SU-DHL-6 (cell line): ENCODE results near the gene SLC7A5.
"Not testable (repeated sequence)": the region's sequence is repeated elsewhere in the genome, so short reads cannot be mapped to it uniquely, and the experiment has no call there.

Experiments used
- H2AFZ ChIP-seq: fragments of 200-600 bp; sonication (generic); 2 replicates; pipeline ENCODE4 v1.6.1; 2014; ENCODE audit warnings: low read depth, mild to moderate bottlenecking, moderate library complexity, mixed read lengths, antibody characterized with exemption, low read length; ENCODE audit not compliant: severe bottlenecking
- H3F3A ChIP-seq: fragments of 200-600 bp; shearing (Covaris generic); 2 replicates; pipeline ENCODE4 v1.6.0; 2016; ENCODE audit warnings: antibody characterized with exemption, mild to moderate bottlenecking; ENCODE audit not compliant: insufficient read depth
- H3K27ac ChIP-seq: fragments of 200-600 bp; sonication (generic); 2 replicates; pipeline ENCODE4 v1.5.1; 2016; ENCODE audit warnings: low read depth, mild to moderate bottlenecking, low read length, moderate library complexity, mixed read lengths
- H3K27me3 ChIP-seq: fragments of 200-600 bp; sonication (generic), shearing (Covaris generic); 2 replicates; pipeline ENCODE4 v1.6.0; 2014; ENCODE audit warnings: mild to moderate bottlenecking, low read length
- H3K36me3 ChIP-seq: fragments of 200-600 bp; sonication (generic); 2 replicates; pipeline ENCODE4 v1.6.1; 2014; ENCODE audit warnings: mild to moderate bottlenecking, low read length, mixed read lengths
- H3K4me2 ChIP-seq: fragments of 300-600, 200-600 bp; shearing (Covaris generic), sonication (generic); 2 replicates; pipeline ENCODE4 v1.6.0; 2014; ENCODE audit warnings: low read length, low read depth, mild to moderate bottlenecking; ENCODE audit not compliant: poor library complexity, severe bottlenecking
- H3K4me3 ChIP-seq: fragments of 200-600 bp; sonication (generic); 2 replicates; pipeline ENCODE4 v1.5.1; 2014; ENCODE audit warnings: antibody characterized with exemption, low read length, mild to moderate bottlenecking, mixed read lengths; ENCODE audit not compliant: insufficient read depth, poor library complexity, severe bottlenecking
- H3K79me2 ChIP-seq: fragments of 200-600 bp; sonication (generic); 2 replicates; pipeline ENCODE4 v1.6.1; 2014; ENCODE audit warnings: mild to moderate bottlenecking, low read length, moderate library complexity; ENCODE audit not compliant: insufficient read depth
- H3K9ac ChIP-seq: fragments of 200-600 bp; sonication (generic); 2 replicates; pipeline ENCODE4 v1.7.0; 2014; ENCODE audit warnings: mild to moderate bottlenecking, low read length
- H3K9me2 ChIP-seq: fragments of 200-600 bp; sonication (generic); replicated peaks from 2 replicates; pipeline ENCODE4 v1.6.1; 2014; ENCODE audit warnings: low read length; ENCODE audit not compliant: insufficient read depth
- H3K9me3 ChIP-seq: fragments of 200-600 bp; sonication (generic); 2 replicates; pipeline ENCODE4 v1.6.1; 2014; ENCODE audit warnings: low read length, mixed read lengths; ENCODE audit not compliant: insufficient read depth
- H4K20me1 ChIP-seq: fragments of 200-600 bp; sonication (generic); 2 replicates; pipeline ENCODE4 v1.6.1; 2014; ENCODE audit warnings: low read depth, mild to moderate bottlenecking, antibody characterized with exemption, low read length, moderate library complexity, mixed read lengths
- TF ChIP-seq, protein P1 (sequence below): fragments of 200-600 bp; sonication (generic); IDR thresholded peaks from one replicate; pipeline ENCODE4 v1.5.1; 2017; ENCODE audit warnings: antibody characterized with exemption, mild to moderate bottlenecking, low read length, moderate library complexity; ENCODE audit not compliant: insufficient read depth, poor library complexity, severe bottlenecking

SLC7A5 gene

DNA sequence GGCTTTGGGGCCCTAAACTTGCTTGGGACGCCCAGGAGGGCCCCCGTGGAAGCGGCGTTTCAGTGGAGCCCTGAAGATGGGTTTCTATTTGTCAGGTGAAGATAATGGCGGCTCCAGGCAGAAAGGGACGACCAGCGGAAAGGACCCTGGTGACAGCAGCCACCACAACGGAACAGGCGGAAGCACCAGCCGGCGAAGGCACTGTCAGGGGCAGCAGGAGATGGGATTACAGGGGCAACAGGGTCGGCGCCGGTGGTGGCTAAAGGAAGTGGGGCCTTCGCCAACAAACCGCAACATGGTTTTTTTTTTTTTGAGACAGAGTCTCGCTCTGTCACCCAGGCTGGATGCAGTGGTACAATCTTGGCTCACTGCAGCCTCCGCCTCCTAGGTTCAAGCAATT is 43.4 kb upstream of the SLC7A5 start:
- not testable (repeated sequence) for H3F3A ChIP-seq, H3K27me3 ChIP-seq, H3K27ac ChIP-seq, H3K9me2 ChIP-seq, H3K79me2 ChIP-seq, H3K36me3 ChIP-seq, H3K4me3 ChIP-seq, H4K20me1 ChIP-seq, H3K4me2 ChIP-seq, H2AFZ ChIP-seq, H3K9me3 ChIP-seq, H3K9ac ChIP-seq

DNA sequence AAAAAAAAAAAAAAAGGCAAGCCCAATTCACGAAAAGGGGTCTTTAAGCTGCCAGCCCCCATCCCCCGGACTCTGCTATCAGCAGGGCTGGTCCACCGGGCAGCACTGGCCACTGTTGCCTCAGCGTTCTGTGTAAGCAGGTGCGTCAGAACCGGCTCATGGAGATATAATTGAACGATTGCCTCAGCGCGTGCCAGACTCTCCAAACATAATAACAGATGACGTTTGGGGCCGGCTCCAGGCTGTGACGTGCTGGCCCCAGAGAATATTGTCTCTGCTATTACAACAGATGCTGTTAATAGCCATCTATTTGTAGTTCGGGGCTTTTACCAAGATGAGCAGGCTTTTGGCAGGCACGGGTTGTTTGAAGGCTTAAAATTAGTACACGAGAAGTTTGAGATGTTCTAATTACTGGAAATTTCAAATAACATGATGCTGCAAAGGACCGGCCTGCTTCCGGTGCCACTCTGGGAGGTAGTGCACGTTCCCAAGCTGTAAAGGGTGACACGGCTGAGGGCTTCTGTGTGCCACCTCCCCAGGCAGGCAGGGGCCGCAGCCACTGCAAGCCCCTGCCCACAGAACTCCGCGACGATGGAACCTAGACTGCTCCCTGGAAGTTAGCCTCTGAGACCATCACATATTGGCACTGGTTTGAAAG is 41.9 kb upstream of the SLC7A5 start:
- H3K4me3 ChIP-seq, H3K79me2 ChIP-seq, H3K27ac ChIP-seq, H3K9me3 ChIP-seq, H3K9me2 ChIP-seq, H3K36me3 ChIP-seq, H3K9ac ChIP-seq, H4K20me1 ChIP-seq, H3F3A ChIP-seq, H3K27me3 ChIP-seq, H3K4me2 ChIP-seq, H2AFZ ChIP-seq: not testable (repeated sequence)

DNA sequence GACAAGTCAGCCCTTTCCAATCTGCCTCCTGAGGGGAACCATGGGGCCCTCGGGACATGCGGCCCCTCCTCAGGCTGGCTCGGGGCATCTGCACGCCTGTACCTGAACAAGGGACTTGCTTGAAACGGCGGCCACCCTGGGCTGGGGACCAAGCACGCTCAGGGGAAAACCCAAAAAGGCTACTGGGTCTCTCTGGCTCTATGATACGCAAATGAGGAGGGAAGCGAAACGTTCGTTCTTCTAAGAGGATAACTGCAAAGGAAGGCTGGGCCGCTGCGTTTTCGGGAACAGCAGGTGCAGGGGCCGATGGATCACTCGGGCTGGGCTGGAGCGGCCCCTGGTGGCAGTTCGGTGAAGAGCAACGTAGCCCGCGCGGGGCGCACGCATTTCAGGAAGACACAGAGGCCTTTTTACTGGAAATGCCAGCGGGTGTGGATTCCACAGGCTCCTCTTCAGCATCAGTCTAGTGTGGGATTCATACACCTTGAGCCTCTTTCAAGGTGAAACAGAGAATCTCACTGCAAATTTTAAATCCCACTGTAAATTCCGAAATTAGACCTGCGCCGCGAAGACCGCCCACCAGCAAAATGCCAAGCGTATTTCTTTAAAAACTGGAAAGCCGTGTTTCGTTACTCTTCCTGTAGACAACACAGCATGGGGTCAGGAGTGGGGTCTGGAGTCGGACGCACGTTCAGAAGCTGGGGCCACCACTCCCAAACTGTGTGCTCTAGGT is 40.1 kb upstream of the SLC7A5 start:
- TF ChIP-seq, protein P1, sequence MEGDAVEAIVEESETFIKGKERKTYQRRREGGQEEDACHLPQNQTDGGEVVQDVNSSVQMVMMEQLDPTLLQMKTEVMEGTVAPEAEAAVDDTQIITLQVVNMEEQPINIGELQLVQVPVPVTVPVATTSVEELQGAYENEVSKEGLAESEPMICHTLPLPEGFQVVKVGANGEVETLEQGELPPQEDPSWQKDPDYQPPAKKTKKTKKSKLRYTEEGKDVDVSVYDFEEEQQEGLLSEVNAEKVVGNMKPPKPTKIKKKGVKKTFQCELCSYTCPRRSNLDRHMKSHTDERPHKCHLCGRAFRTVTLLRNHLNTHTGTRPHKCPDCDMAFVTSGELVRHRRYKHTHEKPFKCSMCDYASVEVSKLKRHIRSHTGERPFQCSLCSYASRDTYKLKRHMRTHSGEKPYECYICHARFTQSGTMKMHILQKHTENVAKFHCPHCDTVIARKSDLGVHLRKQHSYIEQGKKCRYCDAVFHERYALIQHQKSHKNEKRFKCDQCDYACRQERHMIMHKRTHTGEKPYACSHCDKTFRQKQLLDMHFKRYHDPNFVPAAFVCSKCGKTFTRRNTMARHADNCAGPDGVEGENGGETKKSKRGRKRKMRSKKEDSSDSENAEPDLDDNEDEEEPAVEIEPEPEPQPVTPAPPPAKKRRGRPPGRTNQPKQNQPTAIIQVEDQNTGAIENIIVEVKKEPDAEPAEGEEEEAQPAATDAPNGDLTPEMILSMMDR, result peak; percentile 59
- H3K36me3 ChIP-seq, H2AFZ ChIP-seq, H3K27ac ChIP-seq, H3F3A ChIP-seq, H4K20me1 ChIP-seq, H3K9ac ChIP-seq, H3K4me3 ChIP-seq, H3K9me2 ChIP-seq, H3K9me3 ChIP-seq, H3K27me3 ChIP-seq, H3K79me2 ChIP-seq: not testable (repeated sequence)
- H3K4me2 ChIP-seq, result peak overlapping the region; percentile 25

DNA sequence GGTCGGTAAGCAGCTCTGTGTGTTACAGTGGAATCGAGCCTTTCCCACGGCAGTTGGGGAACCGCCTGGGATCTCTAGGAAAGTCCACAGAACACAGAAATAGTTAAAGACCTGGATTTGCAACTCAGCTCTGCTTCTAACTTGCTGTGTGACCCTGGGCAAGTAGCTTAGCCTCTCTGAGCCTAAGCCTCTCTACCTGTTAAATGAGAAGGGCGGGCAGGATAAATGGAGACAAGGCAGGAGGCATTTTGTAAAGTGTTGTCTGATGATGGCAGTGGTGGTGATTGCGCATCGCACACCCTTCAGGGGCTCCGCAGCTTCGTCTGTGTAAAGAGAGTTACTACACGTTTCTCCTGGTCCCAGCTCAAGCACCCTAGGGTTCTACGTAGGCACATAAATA is 38.8 kb upstream of the SLC7A5 start:
- H3K27ac ChIP-seq, H2AFZ ChIP-seq, H3K4me3 ChIP-seq, H3K9me3 ChIP-seq, H3K9ac ChIP-seq, H3K36me3 ChIP-seq, H3K27me3 ChIP-seq, H3K79me2 ChIP-seq, H3K4me2 ChIP-seq, H3K9me2 ChIP-seq, H3F3A ChIP-seq, H4K20me1 ChIP-seq: not testable (repeated sequence)

DNA sequence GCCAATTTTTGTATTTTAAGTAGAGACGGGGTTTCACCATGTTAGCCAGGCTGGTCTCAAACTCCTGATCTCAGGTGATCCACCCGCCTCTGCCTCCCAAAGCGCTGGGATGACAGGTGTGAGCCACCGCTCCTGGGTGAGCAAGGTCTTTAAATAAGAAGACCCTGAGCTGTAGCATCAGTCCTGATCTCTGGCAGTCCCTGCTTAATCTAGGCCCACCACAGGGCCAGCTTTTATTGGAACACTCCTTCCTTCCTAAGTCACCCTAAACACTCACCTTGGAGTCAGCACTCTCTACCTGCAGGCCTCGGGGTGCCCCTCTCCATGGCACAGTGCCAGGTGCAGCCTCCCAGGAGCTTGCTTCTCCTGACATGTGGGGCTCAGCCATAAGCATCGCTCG is 36.2 kb upstream of the SLC7A5 start:
- H4K20me1 ChIP-seq, H3K79me2 ChIP-seq, H3K27ac ChIP-seq, H3K9me2 ChIP-seq, H3K4me3 ChIP-seq, H3K9ac ChIP-seq, H2AFZ ChIP-seq, H3F3A ChIP-seq, H3K36me3 ChIP-seq, H3K9me3 ChIP-seq, H3K27me3 ChIP-seq, H3K4me2 ChIP-seq: not testable (repeated sequence)

DNA sequence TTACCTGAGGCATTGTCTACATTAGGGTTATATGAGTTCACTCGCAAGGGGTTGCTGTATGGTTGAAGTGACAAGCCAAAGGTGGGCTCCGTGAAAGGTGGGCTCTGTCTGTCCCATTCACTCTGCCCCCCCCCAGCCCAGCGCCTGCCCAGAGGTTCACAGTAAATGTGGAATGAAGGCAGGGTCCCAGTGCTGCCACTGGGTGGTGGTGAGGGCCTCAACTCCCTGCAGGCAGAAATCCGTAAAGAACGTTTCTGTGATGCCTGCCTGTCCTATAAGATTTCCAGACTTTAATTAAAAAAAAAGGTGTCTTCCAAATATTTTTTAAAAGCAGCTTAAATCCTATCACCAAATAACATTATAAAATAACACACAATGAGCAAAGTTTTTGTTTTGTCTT is 35.7 kb upstream of the SLC7A5 start:
- not testable (repeated sequence) for H3F3A ChIP-seq, H4K20me1 ChIP-seq, H3K9me2 ChIP-seq, H3K27ac ChIP-seq, H2AFZ ChIP-seq, H3K36me3 ChIP-seq, H3K4me2 ChIP-seq, H3K4me3 ChIP-seq, H3K9me3 ChIP-seq, H3K79me2 ChIP-seq, H3K27me3 ChIP-seq, H3K9ac ChIP-seq

DNA sequence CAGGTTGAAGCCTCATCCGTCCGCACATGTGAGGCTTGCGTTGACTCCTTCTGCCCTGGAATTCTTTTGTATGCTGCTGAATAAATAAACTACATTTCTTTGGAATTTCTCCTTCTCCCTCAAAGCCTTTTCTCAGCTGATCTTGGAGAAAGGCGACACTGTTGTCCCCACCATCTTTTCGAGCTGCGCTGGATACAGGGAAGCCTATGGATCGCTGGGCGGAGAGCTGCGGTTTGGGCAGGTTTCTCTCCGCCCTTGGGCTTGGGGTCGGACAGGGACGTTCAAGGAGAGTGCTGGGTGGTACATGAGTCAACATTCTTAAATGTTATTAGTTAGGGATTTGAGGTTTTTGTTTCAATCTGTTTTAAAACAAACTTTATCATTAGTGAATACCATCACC is 31.2 kb upstream of the SLC7A5 start:
- not testable (repeated sequence) for H3F3A ChIP-seq, H4K20me1 ChIP-seq, H3K27me3 ChIP-seq, H3K36me3 ChIP-seq, H3K4me3 ChIP-seq, H3K9me2 ChIP-seq, H3K27ac ChIP-seq, H2AFZ ChIP-seq, H3K9ac ChIP-seq, H3K79me2 ChIP-seq, H3K4me2 ChIP-seq, H3K9me3 ChIP-seq
